GM21381 (cell line): ENCODE measurements around the gene RANBP17.

Source experiments
- ATAC-seq: cut with Tn5 transposase; IDR thresholded peaks from one replicate; pipeline ENCODE4 v1.9.1; 2021; ENCODE audit warnings: mild to moderate bottlenecking, moderate library complexity; ENCODE audit not compliant: unreplicated experiment

The RANBP17 gene

GRCh38 chr5:171312129-171312974, 450.5 kb downstream of the RANBP17 start:
- no peak for ATAC-seq

- ATAC-seq = no peak
Measured at GRCh38 chr5:171313481-171314206, 451.8 kb downstream of the RANBP17 start.

GRCh38 chr5:171314728-171315385, 453.0 kb downstream of the RANBP17 start:
- no peak for ATAC-seq

- no peak for ATAC-seq
Measured at GRCh38 chr5:171315386-171315891, 453.6 kb downstream of the RANBP17 start.

- no peak for ATAC-seq
Measured at GRCh38 chr5:171315925-171316257, 454.1 kb downstream of the RANBP17 start.

GRCh38 chr5:171316258-171317121, 454.7 kb downstream of the RANBP17 start:
- ATAC-seq = no peak

GRCh38 chr5:171317230-171317629, 455.4 kb downstream of the RANBP17 start:
- ATAC-seq = no peak

- ATAC-seq = no peak
Measured at GRCh38 chr5:171318026-171318425, 456.2 kb downstream of the RANBP17 start.

GRCh38 chr5:171321447-171321846, 459.6 kb downstream of the RANBP17 start:
- ATAC-seq = no peak

- ATAC-seq = no peak
Measured at GRCh38 chr5:171322527-171322926, 460.7 kb downstream of the RANBP17 start.

- ATAC-seq = no peak
Measured at GRCh38 chr5:171323007-171323406, 461.2 kb downstream of the RANBP17 start.

GRCh38 chr5:171323806-171324632, 462.2 kb downstream of the RANBP17 start:
- ATAC-seq = no peak

GRCh38 chr5:171330021-171330420, 468.2 kb downstream of the RANBP17 start:
- ATAC-seq = no peak

GRCh38 chr5:171335616-171336015, 473.8 kb downstream of the RANBP17 start:
- ATAC-seq = no peak

- ATAC-seq = no peak
Measured at GRCh38 chr5:171336521-171337209, 474.8 kb downstream of the RANBP17 start.

GRCh38 chr5:171337210-171337569, 475.4 kb downstream of the RANBP17 start:
- ATAC-seq = no peak

- no peak for ATAC-seq
Measured at GRCh38 chr5:171340042-171340441, 478.2 kb downstream of the RANBP17 start.

- ATAC-seq = no peak
Measured at GRCh38 chr5:171340491-171340890, 478.7 kb downstream of the RANBP17 start.
